ENCODE data around the gene ALPK3. TPM values are rescaled to one million over a fixed set of nuclear protein-coding genes. Genes with fewer than 3 reads are reported as not detected.

ALPK3 gene
- total and polyA plus RNA-seq, 2 experiments from 2014 or later: 3.7 to 29.7 TPM

DNA sequence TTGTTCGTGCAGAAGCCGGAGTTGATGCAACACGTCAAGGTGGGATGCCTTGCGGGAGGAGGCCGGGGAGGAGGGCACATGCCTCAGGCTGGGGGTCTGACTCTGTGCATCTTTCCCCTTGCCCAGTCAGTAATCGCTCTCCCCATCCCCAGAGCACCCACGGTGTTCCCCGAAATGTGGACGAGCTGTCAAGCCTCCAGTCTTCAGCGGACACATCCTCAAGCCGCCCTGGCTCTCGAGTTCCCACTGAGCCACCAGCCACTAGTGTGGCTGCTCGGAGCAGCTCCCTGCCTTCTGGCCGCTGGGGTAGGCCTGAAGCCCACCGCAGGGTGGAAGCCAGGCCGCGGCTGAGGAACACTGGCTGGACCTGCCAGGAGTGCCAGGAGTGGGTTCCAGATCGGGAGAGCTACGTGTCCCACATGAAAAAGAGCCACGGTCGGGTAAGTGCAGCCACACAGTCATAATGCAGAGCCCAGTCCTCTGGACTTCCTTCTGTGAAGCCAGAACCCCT is 18.7 kb upstream of the ALPK3 start (continued):
- TF ChIP-seq REST (IDR thresholded peaks at IDR 0.05; ENCODE audit: unreplicated experiment) (no peak), EZH2 (IDR thresholded peaks at IDR 0.05; ENCODE audit: low read depth, unreplicated experiment) (no peak)

DNA sequence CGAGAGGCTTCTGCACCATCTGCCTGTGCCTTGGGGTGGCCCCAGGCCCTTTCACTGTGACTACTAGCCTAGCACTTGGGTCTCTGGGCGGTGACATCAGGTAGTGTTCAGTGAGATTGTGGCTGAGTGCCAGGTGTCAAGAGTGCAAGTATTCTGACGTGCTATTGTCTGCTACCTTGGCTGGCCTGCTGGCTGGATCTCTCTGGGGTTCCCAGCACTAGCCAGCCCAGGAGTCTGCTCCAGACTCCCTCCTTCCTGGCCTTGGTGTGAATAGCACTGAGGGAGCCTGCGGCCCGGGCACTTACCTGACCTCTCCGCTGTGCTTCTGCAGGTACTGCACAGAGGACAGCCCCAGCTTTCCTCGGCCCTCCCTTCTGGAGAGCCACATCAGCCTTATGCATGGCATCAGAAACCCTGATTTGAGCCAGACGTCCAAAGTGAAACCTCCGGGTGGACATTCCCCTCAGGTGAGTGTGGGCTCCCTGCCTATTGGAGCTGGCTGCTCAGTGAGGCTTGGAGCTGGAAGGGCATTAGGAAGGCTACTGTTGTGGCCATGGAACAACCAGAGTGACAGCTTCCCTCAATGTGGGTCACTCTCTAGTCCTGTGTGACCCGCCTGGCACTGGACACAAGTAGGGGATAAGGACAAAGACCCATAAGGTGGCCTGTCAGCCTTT is 17.5 kb upstream of the ALPK3 start:
- H3K36me3 ChIP-seq (ENCODE audit: insufficient read depth): no peaks in the 10 kb centered on the region; the same call in 1 of the 2 replicates
- no peak overlapping the region for H3K4me2 ChIP-seq
- H3K36me3 Mint-ChIP-seq (ENCODE audit: low read depth): peaks cover 32% of the 10 kb centered on the region
- H3K9me2 ChIP-seq (ENCODE audit: insufficient read depth): no peaks in the 10 kb centered on the region
- no peaks in the 10 kb centered on the region for H3K4me1 Mint-ChIP-seq
- H3K4me3 Mint-ChIP-seq: no peak overlapping the region
- H3K9me3 Mint-ChIP-seq: no peaks in the 10 kb centered on the region; the same call in 2 of the 3 replicates
- H3K79me2 ChIP-seq (replicated peaks; ENCODE audit: insufficient read depth): no peaks in the 10 kb centered on the region
- no peaks in the 10 kb centered on the region for H3K4me1 ChIP-seq (ENCODE audit: insufficient read depth)
- H4K20me1 ChIP-seq (replicated peaks; ENCODE audit: insufficient read depth): peaks cover 3% of the 10 kb centered on the region; the same call in 1 of the 2 replicates
- no peaks in the 10 kb centered on the region for H3K27me3 ChIP-seq (ENCODE audit: insufficient read depth)
- no peak for ATAC-seq
- H3K27me3 Mint-ChIP-seq (ENCODE audit: insufficient read depth, low read depth, poor library complexity): no peaks in the 10 kb centered on the region
- H3K4me3 ChIP-seq: no peak overlapping the region
- no peak overlapping the region for H3K27ac ChIP-seq (ENCODE audit: low read depth)
- no peak overlapping the region for H2AFZ ChIP-seq
- H3K27ac Mint-ChIP-seq: no peak overlapping the region
- no peak for DNase-seq (ENCODE audit: low spot score)
- no peaks in the 10 kb centered on the region; the same call in 1 of the 2 replicates for H3F3A ChIP-seq (replicated peaks; ENCODE audit: low read depth)
- TF ChIP-seq JUNB (IDR thresholded peaks at IDR 0.05; ENCODE audit: unreplicated experiment): no peak
- TF ChIP-seq ZNF462 (CRISPR knock-in tag; IDR thresholded peaks at IDR 0.05): no peak
- no peak for TF ChIP-seq STAT1 (IDR thresholded peaks at IDR 0.05; ENCODE audit: unreplicated experiment)
- TF ChIP-seq ZNF331 (CRISPR knock-in tag; IDR thresholded peaks at IDR 0.05; ENCODE audit: low read depth): no peak
- no peak for TF ChIP-seq NANOG (IDR thresholded peaks at IDR 0.05; ENCODE audit: borderline replicate concordance)
- TF ChIP-seq CREB1 (CRISPR knock-in tag; IDR thresholded peaks at IDR 0.05; ENCODE audit: low read depth): no peak
- TF ChIP-seq ZNF114 (CRISPR knock-in tag; IDR thresholded peaks at IDR 0.05): no peak
- TF ChIP-seq EZH2 (IDR thresholded peaks at IDR 0.05; ENCODE audit: low read depth, unreplicated experiment): no peak
- TF ChIP-seq POLR2AphosphoS5 (IDR thresholded peaks at IDR 0.05; ENCODE audit: low read depth): no peak
- no peak for TF ChIP-seq REST (IDR thresholded peaks at IDR 0.05; ENCODE audit: unreplicated experiment)

Measured in GM23338 (cell line).